Erythroblast (primary cell): ENCODE data around the gene SCN5A.

Source experiments
- GATA1 ChIP-seq: IDR thresholded peaks from 2 replicates; pipeline ENCODE4 v1.6.1; 2011; ENCODE audit warnings: low read depth, mild to moderate bottlenecking, control low read depth, low read length, moderate library complexity
- POLR2A ChIP-seq: IDR thresholded peaks from 2 replicates; pipeline ENCODE4 v1.6.1; 2011; ENCODE audit warnings: mild to moderate bottlenecking, low read length

DNA sequence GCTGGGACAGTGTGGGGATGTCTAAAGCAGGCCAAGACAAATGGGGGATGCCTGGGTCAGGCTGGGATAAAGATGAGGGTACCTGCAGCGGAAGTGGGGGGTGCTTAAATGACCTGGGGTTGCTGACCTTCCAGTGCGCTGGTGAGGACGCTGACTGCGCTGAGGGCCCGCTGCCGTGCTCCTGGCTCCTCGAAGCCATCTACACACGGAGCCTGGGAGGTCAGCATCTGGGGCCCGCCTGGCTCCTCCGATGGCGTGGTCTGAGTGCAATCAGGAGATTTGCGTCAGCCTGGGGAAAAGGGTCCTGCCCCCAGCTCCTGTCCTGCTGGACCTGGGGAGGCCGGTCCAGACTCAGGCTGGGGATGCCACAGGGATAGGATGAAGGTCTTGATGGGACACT is 50.7 kb downstream of the SCN5A start:
- no peak for TF ChIP-seq POLR2A
- TF ChIP-seq GATA1, result no peak
